Measurements from ENCODE around the gene GALNT2. TPM values are rescaled to one million over a fixed set of nuclear protein-coding genes. Genes with fewer than 3 reads are reported as not detected.

The GALNT2 gene
- total and polyA plus RNA-seq, 9 of the 15 experiments (the other 6 are each of a cell fraction or from before 2014, with no cell fraction given) = 1.6 to 106 (median 51.9) TPM

GRCh38 chr1:230249695-230250480 lies 182.8 kb downstream of the GALNT2 start:
- no peak for DNase-seq (ENCODE audit: extremely low read depth in 1 of 4, low spot score in 3 of 4)
- Histone ChIP-seq H3K79me2 (ENCODE audit: control insufficient read depth, insufficient read depth, low read length) (no peaks in the 10 kb centered on the region), H3K9me3 (replicated peaks; ENCODE audit: control insufficient read depth, insufficient read depth, low read depth, low read length) (no peaks in the 10 kb centered on the region), H3K9me1 (ENCODE audit: control insufficient read depth, insufficient read depth, low read length) (no peaks in the 10 kb centered on the region), H3K27me3 (ENCODE audit: control insufficient read depth in 2 of 2, insufficient read depth in 2 of 2, low read length in 2 of 2) (no peaks in the 10 kb centered on the region), H3K9ac (ENCODE audit: insufficient read depth in 1 of 2, low read depth in 2 of 2, low read length in 2 of 2) (no peak overlapping the region), H3K27ac (ENCODE audit: extremely low read depth, low read depth, low read length) (no peak overlapping the region), H2AFZ (ENCODE audit: low read depth, low read length) (no peak overlapping the region), H3K4me2 (ENCODE audit: insufficient read depth, low read length) (no peak overlapping the region), H3K36me3 (ENCODE audit: control insufficient read depth, insufficient read depth, low read length) (peaks cover 92% of the 10 kb centered on the region), H3K4me3 (no peak overlapping the region), H4K20me1 (replicated peaks; ENCODE audit: control insufficient read depth, insufficient read depth, low read length) (no peaks in the 10 kb centered on the region), H3K4me1 (replicated peaks in 1 of 2; ENCODE audit: control insufficient read depth in 2 of 2, insufficient read depth in 2 of 2, low read length in 2 of 2) (no peaks in the 10 kb centered on the region)
- intact Hi-C loops (cut with micrococcal nuclease) (no loop called here), in situ Hi-C loops (cut with MboI) (no loop called here)
- no TSS peak for BruUV-seq (replicated peaks)
- no peak for FAIRE-seq
- ChIA-PET CTCF (ENCODE audit: low intra/inter-chr PET ratio) (no interaction called here), POLR2A (interaction anchor here (0.6 kb wide), 2 partner anchors 22 to 444 kb away, joined by 3 read pairs; no protein-coding TSS in a partner anchor)
- 91% methylated on average over 11 of the region's 11 CpGs for WGBS (ENCODE audit: insufficient coverage, low coverage, missing lambda C conversion rate)
- ATAC-seq = no peak
- TF ChIP-seq ATF7 (IDR thresholded peaks at IDR 0.05) = no peak
- TF ChIP-seq, protein P1, sequence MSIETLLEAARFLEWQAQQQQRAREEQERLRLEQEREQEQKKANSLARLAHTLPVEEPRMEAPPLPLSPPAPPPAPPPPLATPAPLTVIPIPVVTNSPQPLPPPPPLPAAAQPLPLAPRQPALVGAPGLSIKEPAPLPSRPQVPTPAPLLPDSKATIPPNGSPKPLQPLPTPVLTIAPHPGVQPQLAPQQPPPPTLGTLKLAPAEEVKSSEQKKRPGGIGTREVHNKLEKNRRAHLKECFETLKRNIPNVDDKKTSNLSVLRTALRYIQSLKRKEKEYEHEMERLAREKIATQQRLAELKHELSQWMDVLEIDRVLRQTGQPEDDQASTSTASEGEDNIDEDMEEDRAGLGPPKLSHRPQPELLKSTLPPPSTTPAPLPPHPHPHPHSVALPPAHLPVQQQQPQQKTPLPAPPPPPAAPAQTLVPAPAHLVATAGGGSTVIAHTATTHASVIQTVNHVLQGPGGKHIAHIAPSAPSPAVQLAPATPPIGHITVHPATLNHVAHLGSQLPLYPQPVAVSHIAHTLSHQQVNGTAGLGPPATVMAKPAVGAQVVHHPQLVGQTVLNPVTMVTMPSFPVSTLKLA (conservative IDR thresholded peaks at IDR 0.05) = no peak
- TF ChIP-seq, protein P2, sequence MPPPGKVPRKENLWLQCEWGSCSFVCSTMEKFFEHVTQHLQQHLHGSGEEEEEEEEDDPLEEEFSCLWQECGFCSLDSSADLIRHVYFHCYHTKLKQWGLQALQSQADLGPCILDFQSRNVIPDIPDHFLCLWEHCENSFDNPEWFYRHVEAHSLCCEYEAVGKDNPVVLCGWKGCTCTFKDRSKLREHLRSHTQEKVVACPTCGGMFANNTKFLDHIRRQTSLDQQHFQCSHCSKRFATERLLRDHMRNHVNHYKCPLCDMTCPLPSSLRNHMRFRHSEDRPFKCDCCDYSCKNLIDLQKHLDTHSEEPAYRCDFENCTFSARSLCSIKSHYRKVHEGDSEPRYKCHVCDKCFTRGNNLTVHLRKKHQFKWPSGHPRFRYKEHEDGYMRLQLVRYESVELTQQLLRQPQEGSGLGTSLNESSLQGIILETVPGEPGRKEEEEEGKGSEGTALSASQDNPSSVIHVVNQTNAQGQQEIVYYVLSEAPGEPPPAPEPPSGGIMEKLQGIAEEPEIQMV (tag; conservative IDR thresholded peaks at IDR 0.05; ENCODE audit: low read depth) = no peak
- no peak for TF ChIP-seq ZFPM2 (CRISPR knock-in tag; IDR thresholded peaks at IDR 0.05)
- TF ChIP-seq CBX8 (IDR thresholded peaks at IDR 0.05; ENCODE audit: borderline replicate concordance, extremely low read depth, low read depth, low read length, poor library complexity, severe bottlenecking) = no peak
- no peak for TF ChIP-seq NR2C1 (IDR thresholded peaks at IDR 0.05)
- no peak for TF ChIP-seq NR2C1 (tag; IDR thresholded peaks at IDR 0.05)
- no peak for TF ChIP-seq RBM15 (IDR thresholded peaks at IDR 0.05; ENCODE audit: insufficient read depth, low read length)
- TF ChIP-seq, protein P3, sequence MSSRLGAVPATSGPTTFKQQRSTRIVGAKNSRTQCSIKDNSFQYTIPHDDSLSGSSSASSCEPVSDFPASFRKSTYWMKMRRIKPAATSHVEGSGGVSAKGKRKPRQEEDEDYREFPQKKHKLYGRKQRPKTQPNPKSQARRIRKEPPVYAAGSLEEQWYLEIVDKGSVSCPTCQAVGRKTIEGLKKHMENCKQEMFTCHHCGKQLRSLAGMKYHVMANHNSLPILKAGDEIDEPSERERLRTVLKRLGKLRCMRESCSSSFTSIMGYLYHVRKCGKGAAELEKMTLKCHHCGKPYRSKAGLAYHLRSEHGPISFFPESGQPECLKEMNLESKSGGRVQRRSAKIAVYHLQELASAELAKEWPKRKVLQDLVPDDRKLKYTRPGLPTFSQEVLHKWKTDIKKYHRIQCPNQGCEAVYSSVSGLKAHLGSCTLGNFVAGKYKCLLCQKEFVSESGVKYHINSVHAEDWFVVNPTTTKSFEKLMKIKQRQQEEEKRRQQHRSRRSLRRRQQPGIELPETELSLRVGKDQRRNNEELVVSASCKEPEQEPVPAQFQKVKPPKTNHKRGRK (tag; IDR thresholded peaks at IDR 0.05) = no peak
- no peak for TF ChIP-seq RFX7 (CRISPR knock-in tag; IDR thresholded peaks at IDR 0.05)
- TF ChIP-seq PML (IDR thresholded peaks at IDR 0.05; ENCODE audit: low read length) = no peak
- no peak for TF ChIP-seq BCOR (IDR thresholded peaks at IDR 0.05)
- TF ChIP-seq ETV5 (CRISPR knock-in tag; IDR thresholded peaks at IDR 0.05; ENCODE audit: low read depth) = no peak
- no peak for TF ChIP-seq ZNF707 (CRISPR knock-in tag; conservative IDR thresholded peaks at IDR 0.05)
- no peak for TF ChIP-seq RBM39 (optimal IDR thresholded peaks at IDR 0.05; ENCODE audit: low read depth, low read length)

All from K562 (cell line).